ENCODE results near the gene ANXA1.

ANXA1 gene

GRCh38 chr9:73121375-73121935 lies 30.2 kb upstream of the ANXA1 start:
- H3K4me1 ChIP-seq (ENCODE audit: control insufficient read depth, insufficient read depth, low read length): no peaks in the 10 kb centered on the region
- no peak overlapping the region for H3K9ac ChIP-seq (ENCODE audit: low read length in 2 of 2)
- no peak overlapping the region for H3K27ac ChIP-seq (ENCODE audit: low read length)
- no peaks in the 10 kb centered on the region for H3K27me3 ChIP-seq (ENCODE audit: control insufficient read depth in 1 of 2, insufficient read depth in 2 of 2, low read length in 2 of 2)
- H3K4me3 ChIP-seq (ENCODE audit: low read length in 2 of 2): no peak overlapping the region
- H3K9me3 ChIP-seq (ENCODE audit: control insufficient read depth in 2 of 2, low read length in 2 of 2): no peaks in the 10 kb centered on the region
- H3K36me3 ChIP-seq (ENCODE audit: control insufficient read depth in 2 of 2, insufficient read depth in 2 of 2, low read length in 2 of 2): no peaks in the 10 kb centered on the region

GRCh38 chr9:73125651-73126050 lies 26.0 kb upstream of the ANXA1 start:
- Histone ChIP-seq H3K4me1 (ENCODE audit: control insufficient read depth, insufficient read depth, low read length) (no peaks in the 10 kb centered on the region), H3K27ac (ENCODE audit: low read length) (no peak overlapping the region), H3K9ac (ENCODE audit: low read length in 2 of 2) (no peak overlapping the region), H3K36me3 (ENCODE audit: control insufficient read depth in 2 of 2, insufficient read depth in 2 of 2, low read length in 2 of 2) (no peaks in the 10 kb centered on the region), H3K27me3 (ENCODE audit: control insufficient read depth in 1 of 2, insufficient read depth in 2 of 2, low read length in 2 of 2) (no peaks in the 10 kb centered on the region), H3K4me3 (ENCODE audit: low read length in 2 of 2) (no peak overlapping the region), H3K9me3 (ENCODE audit: control insufficient read depth in 2 of 2, low read length in 2 of 2) (no peaks in the 10 kb centered on the region)

GRCh38 chr9:73129941-73130685 lies 21.6 kb upstream of the ANXA1 start:
- Histone ChIP-seq H3K36me3 (ENCODE audit: control insufficient read depth in 2 of 2, insufficient read depth in 2 of 2, low read length in 2 of 2) (no peaks in the 10 kb centered on the region), H3K27me3 (ENCODE audit: control insufficient read depth in 1 of 2, insufficient read depth in 2 of 2, low read length in 2 of 2) (no peaks in the 10 kb centered on the region), H3K9me3 (ENCODE audit: control insufficient read depth in 2 of 2, low read length in 2 of 2) (no peaks in the 10 kb centered on the region)

GRCh38 chr9:73131461-73131860 lies 20.2 kb upstream of the ANXA1 start:
- no peak overlapping the region for H3K27ac ChIP-seq (ENCODE audit: low read length)
- peak overlapping the region in 1 of 2 donors; percentile 56 for H3K9ac ChIP-seq (ENCODE audit: low read length in 2 of 2)
- H3K36me3 ChIP-seq (ENCODE audit: control insufficient read depth in 2 of 2, insufficient read depth in 2 of 2, low read length in 2 of 2): no peaks in the 10 kb centered on the region
- no peaks in the 10 kb centered on the region for H3K9me3 ChIP-seq (ENCODE audit: control insufficient read depth in 2 of 2, low read length in 2 of 2)
- H3K4me3 ChIP-seq (ENCODE audit: low read length in 2 of 2): no peak overlapping the region
- H3K27me3 ChIP-seq (ENCODE audit: control insufficient read depth in 1 of 2, insufficient read depth in 2 of 2, low read length in 2 of 2): no peaks in the 10 kb centered on the region
- no peaks in the 10 kb centered on the region for H3K4me1 ChIP-seq (ENCODE audit: control insufficient read depth, insufficient read depth, low read length)

More at GRCh38 chr9:73129941-73130685, 21.6 kb upstream of the ANXA1 start:
- no peaks in the 10 kb centered on the region for H3K4me1 ChIP-seq (ENCODE audit: control insufficient read depth, insufficient read depth, low read length)
- no peak overlapping the region for H3K9ac ChIP-seq (ENCODE audit: low read length in 2 of 2)
- H3K27ac ChIP-seq (ENCODE audit: low read length): no peak overlapping the region
- no peak overlapping the region for H3K4me3 ChIP-seq (ENCODE audit: low read length in 2 of 2)

GRCh38 chr9:73132034-73132776 lies 19.5 kb upstream of the ANXA1 start:
- Histone ChIP-seq H3K27me3 (ENCODE audit: control insufficient read depth in 1 of 2, insufficient read depth in 2 of 2, low read length in 2 of 2) (no peaks in the 10 kb centered on the region), H3K9me3 (ENCODE audit: control insufficient read depth in 2 of 2, low read length in 2 of 2) (no peaks in the 10 kb centered on the region), H3K9ac (ENCODE audit: low read length in 2 of 2) (peak overlapping the region; percentile 51 to 56), H3K36me3 (ENCODE audit: control insufficient read depth in 2 of 2, insufficient read depth in 2 of 2, low read length in 2 of 2) (no peaks in the 10 kb centered on the region), H3K4me3 (ENCODE audit: low read length in 2 of 2) (peak overlapping the region; percentile 59 to 67), H3K4me1 (ENCODE audit: control insufficient read depth, insufficient read depth, low read length) (no peaks in the 10 kb centered on the region), H3K27ac (ENCODE audit: low read length) (peak overlapping the region; percentile 18)

- H3K27me3 ChIP-seq (ENCODE audit: control insufficient read depth in 1 of 2, insufficient read depth in 2 of 2, low read length in 2 of 2): no peaks in the 10 kb centered on the region
- H3K27ac ChIP-seq (ENCODE audit: low read length): no peak overlapping the region
- no peaks in the 10 kb centered on the region for H3K4me1 ChIP-seq (ENCODE audit: control insufficient read depth, insufficient read depth, low read length)
- H3K9me3 ChIP-seq (ENCODE audit: control insufficient read depth in 2 of 2, low read length in 2 of 2): no peaks in the 10 kb centered on the region
- H3K4me3 ChIP-seq (ENCODE audit: low read length in 2 of 2): peak overlapping the region; percentile 59 to 67
- no peaks in the 10 kb centered on the region for H3K36me3 ChIP-seq (ENCODE audit: control insufficient read depth in 2 of 2, insufficient read depth in 2 of 2, low read length in 2 of 2)
- peak overlapping the region in 1 of 2 donors; percentile 56 for H3K9ac ChIP-seq (ENCODE audit: low read length in 2 of 2)
Measured at GRCh38 chr9:73133022-73133651, 18.5 kb upstream of the ANXA1 start.

GRCh38 chr9:73133921-73134407 lies 17.7 kb upstream of the ANXA1 start:
- no peaks in the 10 kb centered on the region for H3K9me3 ChIP-seq (ENCODE audit: control insufficient read depth in 2 of 2, low read length in 2 of 2)
- no peak overlapping the region for H3K27ac ChIP-seq (ENCODE audit: low read length)
- H3K4me3 ChIP-seq (ENCODE audit: low read length in 2 of 2): no peak overlapping the region
- no peaks in the 10 kb centered on the region for H3K27me3 ChIP-seq (ENCODE audit: control insufficient read depth in 1 of 2, insufficient read depth in 2 of 2, low read length in 2 of 2)
- no peaks in the 10 kb centered on the region for H3K36me3 ChIP-seq (ENCODE audit: control insufficient read depth in 2 of 2, insufficient read depth in 2 of 2, low read length in 2 of 2)
- H3K9ac ChIP-seq (ENCODE audit: low read length in 2 of 2): no peak overlapping the region
- no peaks in the 10 kb centered on the region for H3K4me1 ChIP-seq (ENCODE audit: control insufficient read depth, insufficient read depth, low read length)

- Histone ChIP-seq H3K27ac (ENCODE audit: low read length) (no peak overlapping the region), H3K36me3 (ENCODE audit: control insufficient read depth in 2 of 2, insufficient read depth in 2 of 2, low read length in 2 of 2) (no peaks in the 10 kb centered on the region), H3K27me3 (ENCODE audit: control insufficient read depth in 1 of 2, insufficient read depth in 2 of 2, low read length in 2 of 2) (no peaks in the 10 kb centered on the region), H3K9ac (ENCODE audit: low read length in 2 of 2) (no peak overlapping the region), H3K4me1 (ENCODE audit: control insufficient read depth, insufficient read depth, low read length) (no peaks in the 10 kb centered on the region), H3K9me3 (ENCODE audit: control insufficient read depth in 2 of 2, low read length in 2 of 2) (no peaks in the 10 kb centered on the region), H3K4me3 (ENCODE audit: low read length in 2 of 2) (no peak overlapping the region)
Measured at GRCh38 chr9:73135394-73135793, 16.3 kb upstream of the ANXA1 start.

GRCh38 chr9:73137286-73137899 lies 14.3 kb upstream of the ANXA1 start:
- Histone ChIP-seq H3K27me3 (ENCODE audit: control insufficient read depth in 1 of 2, insufficient read depth in 2 of 2, low read length in 2 of 2) (no peaks in the 10 kb centered on the region), H3K9ac (ENCODE audit: low read length in 2 of 2) (no peak overlapping the region), H3K36me3 (ENCODE audit: control insufficient read depth in 2 of 2, insufficient read depth in 2 of 2, low read length in 2 of 2) (no peaks in the 10 kb centered on the region), H3K9me3 (ENCODE audit: control insufficient read depth in 2 of 2, low read length in 2 of 2) (no peaks in the 10 kb centered on the region), H3K4me3 (ENCODE audit: low read length in 2 of 2) (no peak overlapping the region), H3K4me1 (ENCODE audit: control insufficient read depth, insufficient read depth, low read length) (no peaks in the 10 kb centered on the region), H3K27ac (ENCODE audit: low read length) (no peak overlapping the region)

GRCh38 chr9:73137914-73138313 lies 13.8 kb upstream of the ANXA1 start:
- no peaks in the 10 kb centered on the region for H3K36me3 ChIP-seq (ENCODE audit: control insufficient read depth in 2 of 2, insufficient read depth in 2 of 2, low read length in 2 of 2)
- no peaks in the 10 kb centered on the region for H3K4me1 ChIP-seq (ENCODE audit: control insufficient read depth, insufficient read depth, low read length)
- no peak overlapping the region for H3K4me3 ChIP-seq (ENCODE audit: low read length in 2 of 2)
- H3K9ac ChIP-seq (ENCODE audit: low read length in 2 of 2): no peak overlapping the region
- no peaks in the 10 kb centered on the region for H3K27me3 ChIP-seq (ENCODE audit: control insufficient read depth in 1 of 2, insufficient read depth in 2 of 2, low read length in 2 of 2)
- H3K9me3 ChIP-seq (ENCODE audit: control insufficient read depth in 2 of 2, low read length in 2 of 2): no peaks in the 10 kb centered on the region
- H3K27ac ChIP-seq (ENCODE audit: low read length): no peak overlapping the region
